Esophagus (tissue), 2 donors: ENCODE measurements around the gene TCEA2. TPM values are rescaled to one million over a fixed set of nuclear protein-coding genes. Genes with fewer than 3 reads are reported as not detected.

ENCODE experiments used
- H3K27ac ChIP-seq, 2 donors: one replicate each; pipeline ENCODE4 v1.5.1; 2013; ENCODE audit warnings: low read depth in 2 of 2, mild to moderate bottlenecking in 2 of 2, inconsistent platforms in 1 of 2, low read length in 1 of 2, moderate library complexity in 1 of 2
- H3K27me3 ChIP-seq, 2 donors: one replicate each; pipeline ENCODE4 v1.6.1; 2013; ENCODE audit warnings: low read length in 2 of 2, control low read depth in 1 of 2, mild to moderate bottlenecking in 1 of 2; ENCODE audit not compliant: insufficient read depth in 2 of 2, control insufficient read depth in 1 of 2
- H3K36me3 ChIP-seq, 2 donors: one replicate each; pipeline ENCODE4 v1.6.1; 2013; ENCODE audit warnings: low read length in 1 of 2; ENCODE audit not compliant: control insufficient read depth in 2 of 2, insufficient read depth in 2 of 2
- H3K4me1 ChIP-seq, 2 donors: one replicate each; pipeline ENCODE4 v1.6.1; 2013; ENCODE audit warnings: low read length in 1 of 2; ENCODE audit not compliant: control insufficient read depth in 2 of 2, insufficient read depth in 2 of 2
- H3K4me3 ChIP-seq, 2 donors: one replicate each; pipeline ENCODE4 v1.5.1; 2013; ENCODE audit warnings: low read length in 2 of 2, mild to moderate bottlenecking in 2 of 2, low read depth in 1 of 2, moderate library complexity in 1 of 2
- H3K9me3 ChIP-seq, 2 donors: one replicate each; pipeline ENCODE4 v1.6.1; 2013; ENCODE audit warnings: mild to moderate bottlenecking in 2 of 2, low read depth in 1 of 2, low read length in 1 of 2, moderate library complexity in 1 of 2; ENCODE audit not compliant: control insufficient read depth in 2 of 2, insufficient read depth in 1 of 2
- WGBS, 2 donors: extraction: QIAGEN DNeasy Blood & Tissue Kit; methylation state at CpG; one replicate each; pipeline ENCODE4 v1.1.7; 2013; 5-methylcytosine and 5-hydroxymethylcytosine counted together
- polyA plus RNA-seq, 2 donors: library from polyadenylated mRNA; stranded (reverse); fragments of 200-250 nt; gene quantifications; one replicate each; pipeline ENCODE4 v1.2.3, GENCODE V29; 2013
- donor health status: healthy with polysubstance abuse.
- donor health status: Bipolar disorder and iron deficiency.

The TCEA2 gene
- polyA plus RNA-seq, 2 donors = 14.8 to 15.3 TPM

- peaks cover 5 to 19% of the 10 kb centered on the region in 2 donors for H3K4me1 ChIP-seq
- no peaks in the 10 kb centered on the region for H3K27me3 ChIP-seq
- WGBS, 2 donors = 61 to 81% methylated on average over 7 of the region's 7 CpGs
- peak overlapping the region in 1 of 2 donors; percentile 19 for H3K27ac ChIP-seq
- peaks cover 0 to 6% of the 10 kb centered on the region in 2 donors for H3K9me3 ChIP-seq
- peaks cover 2 to 29% of the 10 kb centered on the region in 2 donors for H3K36me3 ChIP-seq
- H3K4me3 ChIP-seq = peak overlapping the region; percentile 7 to 35
These were observed 14.5 kb downstream of the TCEA2 start for GRCh38 chr20:64077541-64077875.

GRCh38 chr20:64077876-64078551 is 15.0 kb downstream of the TCEA2 start:
- peaks cover 5 to 20% of the 10 kb centered on the region in 2 donors for H3K4me1 ChIP-seq
- peak overlapping the region; percentile 23 to 24 for H3K27ac ChIP-seq
- H3K4me3 ChIP-seq = peak overlapping the region; percentile 35 to 70
- no peaks in the 10 kb centered on the region for H3K27me3 ChIP-seq
- peaks cover 2 to 25% of the 10 kb centered on the region in 2 donors for H3K36me3 ChIP-seq
- 37 to 47% methylated on average over 15 of the region's 15 CpGs for WGBS, 2 donors
- peaks cover 0 to 6% of the 10 kb centered on the region in 2 donors for H3K9me3 ChIP-seq

GRCh38 chr20:64078934-64079272 is 15.9 kb downstream of the TCEA2 start:
- H3K4me3 ChIP-seq = peak overlapping the region; percentile 69 to 70
- H3K36me3 ChIP-seq = peaks cover 1 to 18% of the 10 kb centered on the region in 2 donors
- no peaks in the 10 kb centered on the region for H3K27me3 ChIP-seq
- H3K4me1 ChIP-seq = peaks cover 5 to 24% of the 10 kb centered on the region in 2 donors
- peak overlapping the region; percentile 34 to 79 for H3K27ac ChIP-seq
- peaks cover 0 to 3% of the 10 kb centered on the region in 2 donors for H3K9me3 ChIP-seq
- WGBS, 2 donors = 8 to 11% methylated on average over 4 of the region's 4 CpGs

GRCh38 chr20:64079273-64080012 is 16.4 kb downstream of the TCEA2 start, which contains the start of gene RGS19:
Gene RGS19, minus strand, starts transcription at chr20:64079518. Its CDS starts 2,632 bp downstream, at chr20:64076886.
- H3K4me1 ChIP-seq = peaks cover 5 to 21% of the 10 kb centered on the region in 2 donors
- H3K36me3 ChIP-seq = peaks cover 0 to 13% of the 10 kb centered on the region in 2 donors
- H3K9me3 ChIP-seq = no peaks in the 10 kb centered on the region
- WGBS, 2 donors = 0 to 1% methylated on average over 38 to 73 of the region's 73 CpGs
- H3K27me3 ChIP-seq = no peaks in the 10 kb centered on the region
- peak within 1 kb of the TSS; percentile 79 to 80 for H3K27ac ChIP-seq
- H3K4me3 ChIP-seq = peak within 1 kb of the TSS; percentile 69 to 70

- peak within 1 kb of the TSS; percentile 69 to 70 for H3K4me3 ChIP-seq
- no peaks in the 10 kb centered on the region for H3K27me3 ChIP-seq
- peak within 1 kb of the TSS; percentile 79 to 80 for H3K27ac ChIP-seq
- no peaks in the 10 kb centered on the region for H3K9me3 ChIP-seq
- H3K4me1 ChIP-seq = peaks cover 5 to 20% of the 10 kb centered on the region in 2 donors
- peaks cover 0 to 6% of the 10 kb centered on the region in 2 donors for H3K36me3 ChIP-seq
- WGBS, 2 donors = 6 to 10% methylated on average over 39 to 62 of the region's 62 CpGs
These were observed 17.2 kb downstream of the TCEA2 start, which contains the start of gene OPRL1 for GRCh38 chr20:64080013-64080812. Gene OPRL1, plus strand, starts transcription at chr20:64080082. Its CDS starts 12,639 bp downstream, at chr20:64092721.

- Histone ChIP-seq H3K4me3 (no peak overlapping the region), H3K27me3 (no peaks in the 10 kb centered on the region), H3K27ac (no peak overlapping the region), H3K36me3 (peaks cover 0 to 3% of the 10 kb centered on the region in 2 donors), H3K4me1 (peaks cover 5 to 20% of the 10 kb centered on the region in 2 donors), H3K9me3 (no peaks in the 10 kb centered on the region)
- 72 to 75% methylated on average over 17 of the region's 17 CpGs for WGBS, 2 donors
These were observed 18.0 kb downstream of the TCEA2 start for GRCh38 chr20:64080813-64081623.

- 88 to 90% methylated on average over 6 of the region's 6 CpGs for WGBS, 2 donors
- Histone ChIP-seq H3K36me3 (no peaks in the 10 kb centered on the region), H3K27me3 (no peaks in the 10 kb centered on the region), H3K4me3 (no peak overlapping the region), H3K27ac (no peak overlapping the region), H3K9me3 (no peaks in the 10 kb centered on the region), H3K4me1 (peaks cover 3 to 20% of the 10 kb centered on the region in 2 donors)
These were observed 18.6 kb downstream of the TCEA2 start for GRCh38 chr20:64081624-64081964.

- Histone ChIP-seq H3K4me1 (peaks cover 3 to 20% of the 10 kb centered on the region in 2 donors), H3K27ac (no peak overlapping the region), H3K9me3 (no peaks in the 10 kb centered on the region), H3K27me3 (no peaks in the 10 kb centered on the region), H3K36me3 (no peaks in the 10 kb centered on the region), H3K4me3 (no peak overlapping the region)
- WGBS, 2 donors = 29% methylated on average over 13 of the region's 13 CpGs
These were observed 19.2 kb downstream of the TCEA2 start for GRCh38 chr20:64082126-64082731.
